Duodenal mucosa (tissue), 2 donors: ENCODE data around the gene DCAF8.
A peak's percentile ranks its signal among the peaks of the same experiment; 100 is the strongest.

ENCODE experiments used
- H3K27ac ChIP-seq: one replicate; pipeline ENCODE4 v1.7.0; 2013; ENCODE audit warnings: low read depth, low read length
- H3K27me3 ChIP-seq, 2 donors: one replicate each; pipeline ENCODE4 v1.7.0; 2013; ENCODE audit warnings: low read length in 2 of 2, control low read depth in 1 of 2; ENCODE audit not compliant: insufficient read depth in 2 of 2, control insufficient read depth in 1 of 2
- H3K36me3 ChIP-seq, 2 donors: one replicate each; pipeline ENCODE4 v1.7.0; 2013; ENCODE audit warnings: low read length in 2 of 2, control low read depth in 1 of 2; ENCODE audit not compliant: insufficient read depth in 2 of 2, control insufficient read depth in 1 of 2
- H3K4me1 ChIP-seq, 2 donors: one replicate each; pipeline ENCODE4 v1.7.0; 2013; ENCODE audit warnings: low read length in 2 of 2, control low read depth in 1 of 2; ENCODE audit not compliant: insufficient read depth in 2 of 2, control insufficient read depth in 1 of 2
- H3K4me3 ChIP-seq, 2 donors: one replicate each; pipeline ENCODE4 v1.7.0; 2013; ENCODE audit warnings: low read length in 2 of 2, low read depth in 1 of 2
- H3K9ac ChIP-seq, 2 donors: one replicate each; pipeline ENCODE4 v1.7.0; 2013; ENCODE audit warnings: low read length in 2 of 2, low read depth in 1 of 2
- H3K9me3 ChIP-seq, 2 donors: one replicate each; pipeline ENCODE4 v1.7.0; 2013; ENCODE audit warnings: low read length in 2 of 2, control low read depth in 1 of 2; ENCODE audit not compliant: control insufficient read depth in 1 of 2

The DCAF8 gene

DNA sequence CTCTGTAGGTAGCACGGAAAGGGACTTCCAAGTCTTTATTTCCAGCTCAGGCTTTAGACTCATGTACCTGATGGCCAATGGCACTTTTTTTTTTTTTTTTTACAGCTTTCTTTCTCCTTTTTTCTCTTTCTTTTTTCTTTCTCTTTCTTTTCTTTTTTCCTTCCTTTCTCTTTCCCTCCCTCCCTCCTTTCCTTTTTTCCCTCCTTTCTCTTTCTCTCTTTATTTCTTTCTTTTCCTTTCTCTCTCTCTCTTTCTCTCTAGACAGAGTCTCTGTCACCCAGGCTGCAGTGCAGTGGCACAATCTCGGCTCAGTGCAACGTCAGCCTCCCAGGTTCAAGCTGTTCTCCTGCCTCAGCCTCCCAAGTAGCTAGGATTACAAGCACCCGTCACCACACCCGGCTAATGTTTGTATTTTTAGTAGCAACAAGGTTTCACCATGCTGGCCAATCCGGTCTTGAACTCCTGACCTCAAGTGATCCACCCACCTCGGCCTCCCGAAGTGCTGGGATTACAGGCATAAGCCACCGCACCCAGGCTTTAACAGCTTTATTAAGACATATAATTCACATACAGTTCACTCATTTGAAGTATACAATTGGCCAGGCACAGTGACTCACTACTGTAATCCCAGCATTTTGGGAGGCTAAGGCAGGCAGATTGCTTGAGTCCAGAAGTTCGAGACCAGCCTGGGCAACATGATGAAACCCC is 5.1 kb upstream of the DCAF8 start:
- Histone ChIP-seq H3K27ac (no peak overlapping the region), H3K36me3 (no peaks in the 10 kb centered on the region), H3K9me3 (no peaks in the 10 kb centered on the region), H3K9ac (no peak overlapping the region), H3K4me1 (peaks cover 0 to 8% of the 10 kb centered on the region in 2 donors), H3K4me3 (no peak overlapping the region), H3K27me3 (no peaks in the 10 kb centered on the region)

DNA sequence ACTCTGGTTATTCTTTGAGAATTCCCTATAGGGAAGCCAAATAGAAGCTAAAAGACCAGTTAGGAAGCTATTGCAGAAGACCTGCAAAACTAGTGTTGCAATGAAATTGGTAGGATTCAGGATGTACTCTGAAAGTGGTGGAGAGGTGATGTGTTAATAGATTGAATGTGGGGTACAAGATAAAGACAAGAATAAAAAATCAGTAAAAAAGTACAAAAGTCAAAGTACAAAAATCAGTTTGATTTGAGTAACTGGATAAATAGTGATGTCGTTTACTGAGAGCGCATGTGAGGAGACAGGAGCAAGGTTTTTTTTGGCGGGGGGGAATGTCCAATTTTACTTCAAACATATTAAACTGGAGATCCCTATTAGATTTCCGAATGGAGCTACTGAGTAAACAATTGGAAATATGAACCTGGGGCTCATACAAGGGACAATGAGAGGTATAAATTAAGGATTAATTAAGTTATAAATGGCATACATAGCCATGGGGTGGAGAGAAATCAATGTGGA is 2.5 kb upstream of the DCAF8 start:
- Histone ChIP-seq H3K27ac (no peak overlapping the region), H3K4me3 (no peak overlapping the region), H3K9ac (no peak overlapping the region), H3K27me3 (no peaks in the 10 kb centered on the region), H3K4me1 (peaks cover 14 to 20% of the 10 kb centered on the region in 2 donors), H3K9me3 (no peaks in the 10 kb centered on the region), H3K36me3 (no peaks in the 10 kb centered on the region)

DNA sequence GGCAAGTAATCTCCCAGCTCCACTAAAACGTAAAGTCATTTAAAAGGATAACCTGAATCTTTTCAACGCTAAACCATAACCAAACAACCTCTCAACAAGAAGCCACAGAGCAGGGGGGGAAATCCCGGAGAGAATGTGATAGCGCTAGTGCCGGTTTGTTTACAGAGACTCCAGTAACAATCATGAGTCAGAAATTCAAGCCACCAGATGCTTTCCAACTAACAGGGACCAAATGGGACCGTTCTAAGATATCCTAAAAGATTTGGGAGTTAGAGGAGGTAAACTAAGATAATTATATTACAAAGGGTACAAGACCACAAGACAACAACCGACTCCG is 825 bp downstream of the DCAF8 start:
- Histone ChIP-seq H3K9ac (peak overlapping the region; percentile 98 to 99), H3K27me3 (no peaks in the 10 kb centered on the region), H3K27ac (peak overlapping the region; percentile 95), H3K4me3 (peak overlapping the region; percentile 97), H3K9me3 (no peaks in the 10 kb centered on the region), H3K36me3 (peaks cover 0 to 4% of the 10 kb centered on the region in 2 donors), H3K4me1 (peaks cover 14 to 20% of the 10 kb centered on the region in 2 donors)

DNA sequence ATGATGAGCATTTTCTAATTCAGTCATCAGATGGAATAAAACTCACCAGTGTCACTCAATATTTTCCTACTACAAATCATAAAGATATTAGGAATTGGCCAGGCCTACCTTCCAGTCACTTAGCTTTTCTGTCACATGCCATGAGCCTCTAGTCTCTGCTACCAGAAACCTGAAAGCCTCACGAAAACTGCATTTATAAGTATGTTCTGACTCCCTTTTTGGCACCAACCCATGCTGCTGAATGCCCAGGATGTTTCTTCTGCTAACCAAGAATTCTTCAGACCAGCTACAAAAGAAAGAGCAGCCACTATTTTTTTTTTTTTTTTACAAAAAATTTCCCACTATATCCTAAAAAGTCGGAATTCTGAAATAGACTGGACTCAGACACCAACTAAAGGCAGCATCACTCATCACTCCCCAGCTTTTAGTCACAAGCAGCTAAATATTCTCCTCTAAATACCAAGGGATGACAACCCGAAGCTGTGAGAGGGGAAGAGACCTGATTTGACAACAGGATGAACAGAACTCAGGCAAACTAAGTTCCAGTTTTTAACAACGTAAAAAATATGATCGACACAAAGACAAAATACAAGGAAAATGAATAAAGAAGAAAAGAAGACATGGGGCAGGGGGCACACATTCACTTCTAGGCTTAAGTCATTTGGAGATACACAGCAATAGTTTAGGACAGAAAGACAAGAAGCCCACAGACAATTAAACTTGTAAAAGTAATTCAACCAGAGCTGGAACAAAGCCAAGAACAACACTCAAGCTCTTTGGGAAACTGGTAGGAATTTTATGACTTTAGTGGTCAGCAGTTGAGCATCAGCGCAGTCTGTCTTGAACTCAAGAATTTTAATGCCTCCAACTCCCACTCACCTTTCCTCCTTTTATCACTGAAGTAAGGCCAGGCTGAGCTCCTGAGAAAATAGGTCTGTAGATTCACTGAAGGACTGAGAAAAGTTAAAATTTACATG is 1.7 kb downstream of the DCAF8 start:
- H3K4me1 ChIP-seq: peaks cover 20% of the 10 kb centered on the region in 2 donors
- H3K9me3 ChIP-seq: no peaks in the 10 kb centered on the region
- no peaks in the 10 kb centered on the region for H3K27me3 ChIP-seq
- peaks cover 0 to 4% of the 10 kb centered on the region in 2 donors for H3K36me3 ChIP-seq
- H3K9ac ChIP-seq: peak overlapping the region; percentile 98 to 99
- peak overlapping the region; percentile 97 for H3K4me3 ChIP-seq
- H3K27ac ChIP-seq: peak overlapping the region; percentile 35

DNA sequence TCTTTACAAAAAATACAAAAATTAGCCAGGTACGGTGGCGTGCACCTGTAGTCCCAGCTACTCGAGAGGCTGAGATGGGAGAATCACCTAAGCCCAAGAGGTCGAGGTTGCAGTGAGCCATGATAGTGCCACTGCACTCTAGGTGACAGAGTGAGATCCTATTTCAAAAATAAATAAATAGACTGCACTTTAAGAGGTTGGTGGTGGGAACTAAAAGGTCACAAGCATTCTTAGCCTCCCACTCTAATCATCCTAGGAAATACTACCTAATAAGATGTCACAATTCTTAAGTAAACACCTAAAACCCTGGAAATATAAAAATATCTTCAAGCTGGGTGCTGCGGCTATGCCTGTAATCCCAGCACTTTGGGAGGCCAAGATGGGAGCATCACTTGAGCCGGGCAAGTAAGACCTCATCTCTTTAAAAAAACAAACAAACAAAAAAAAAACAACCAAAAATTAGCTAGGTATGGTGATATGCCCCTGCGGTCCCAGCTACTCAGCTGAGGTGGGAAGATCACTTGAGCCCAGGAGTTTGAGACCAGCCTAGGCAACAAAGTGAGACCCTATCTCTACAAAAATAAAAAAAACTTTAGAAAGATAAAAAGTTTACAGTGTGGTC is 4.1 kb downstream of the DCAF8 start:
- Histone ChIP-seq H3K27ac (no peak overlapping the region), H3K9ac (no peak overlapping the region), H3K9me3 (no peaks in the 10 kb centered on the region), H3K4me3 (no peak overlapping the region), H3K4me1 (peaks cover 14 to 20% of the 10 kb centered on the region in 2 donors), H3K36me3 (peaks cover 0 to 15% of the 10 kb centered on the region in 2 donors), H3K27me3 (no peaks in the 10 kb centered on the region)

DNA sequence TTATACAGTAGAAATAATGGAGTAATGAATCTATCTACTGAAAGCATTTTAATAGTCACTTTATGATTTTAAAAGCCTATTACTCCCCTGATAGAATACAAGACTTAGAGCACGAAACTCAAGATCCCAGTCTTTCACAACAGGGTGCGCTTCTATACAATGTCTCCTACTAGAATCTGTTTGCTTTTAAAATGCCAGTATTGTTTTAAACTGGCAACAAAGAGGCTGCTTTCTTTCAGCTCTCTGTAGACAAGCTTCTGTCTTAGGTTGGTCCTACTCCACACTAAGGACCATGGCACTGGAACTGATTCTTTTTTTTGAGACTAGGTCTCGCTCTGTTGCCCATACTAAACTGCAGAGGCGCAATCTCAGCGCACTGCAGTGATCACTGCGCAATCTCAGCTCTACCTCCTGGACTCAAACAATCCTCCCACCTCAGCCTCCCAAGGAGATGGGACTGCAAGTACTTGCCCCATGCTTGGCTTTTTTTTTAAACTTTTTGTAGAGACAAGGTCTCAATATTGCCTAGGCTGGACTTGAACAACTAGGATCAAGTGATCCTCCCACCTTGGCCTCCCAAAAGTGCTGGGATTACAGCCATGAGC is 4.8 kb downstream of the DCAF8 start:
- peaks cover 12 to 20% of the 10 kb centered on the region in 2 donors for H3K4me1 ChIP-seq
- H3K9ac ChIP-seq: no peak overlapping the region
- H3K9me3 ChIP-seq: no peaks in the 10 kb centered on the region
- H3K36me3 ChIP-seq: peaks cover 0 to 15% of the 10 kb centered on the region in 2 donors
- H3K27me3 ChIP-seq: no peaks in the 10 kb centered on the region
- no peak overlapping the region for H3K27ac ChIP-seq
- H3K4me3 ChIP-seq: no peak overlapping the region

DNA sequence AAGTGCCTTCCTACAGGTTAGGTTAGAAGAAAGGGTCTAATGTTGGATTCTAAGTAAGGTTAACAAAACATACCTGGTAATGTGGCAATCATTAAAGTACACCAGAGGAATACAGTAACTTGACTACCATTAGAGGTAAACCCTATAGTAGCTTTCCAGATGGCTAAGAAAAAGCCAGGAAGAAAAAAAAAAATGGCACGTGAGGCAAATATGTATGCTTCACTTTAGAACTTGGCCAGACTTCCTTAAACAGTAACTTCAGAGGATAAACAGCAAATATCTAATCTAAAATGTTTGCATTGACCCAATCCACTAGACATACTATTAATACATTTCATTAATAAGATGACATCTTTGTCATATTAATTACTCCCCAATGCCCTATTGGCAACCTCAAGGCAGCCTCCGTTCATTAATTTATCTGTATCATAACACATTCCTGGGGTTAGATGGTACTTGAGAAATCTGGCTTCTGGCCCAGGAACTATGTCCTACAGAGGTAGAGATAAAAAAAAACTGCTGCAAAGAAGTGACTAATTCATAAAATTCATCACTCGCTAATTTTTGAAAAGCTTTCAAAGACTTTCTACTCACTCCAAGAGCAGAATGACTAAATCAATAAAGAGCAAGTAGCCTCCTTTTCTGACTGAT is 5.8 kb downstream of the DCAF8 start:
- Histone ChIP-seq H3K9ac (no peak overlapping the region), H3K4me1 (peaks cover 12 to 20% of the 10 kb centered on the region in 2 donors), H3K36me3 (peaks cover 0 to 15% of the 10 kb centered on the region in 2 donors), H3K27me3 (no peaks in the 10 kb centered on the region), H3K27ac (no peak overlapping the region), H3K9me3 (no peaks in the 10 kb centered on the region), H3K4me3 (no peak overlapping the region)

DNA sequence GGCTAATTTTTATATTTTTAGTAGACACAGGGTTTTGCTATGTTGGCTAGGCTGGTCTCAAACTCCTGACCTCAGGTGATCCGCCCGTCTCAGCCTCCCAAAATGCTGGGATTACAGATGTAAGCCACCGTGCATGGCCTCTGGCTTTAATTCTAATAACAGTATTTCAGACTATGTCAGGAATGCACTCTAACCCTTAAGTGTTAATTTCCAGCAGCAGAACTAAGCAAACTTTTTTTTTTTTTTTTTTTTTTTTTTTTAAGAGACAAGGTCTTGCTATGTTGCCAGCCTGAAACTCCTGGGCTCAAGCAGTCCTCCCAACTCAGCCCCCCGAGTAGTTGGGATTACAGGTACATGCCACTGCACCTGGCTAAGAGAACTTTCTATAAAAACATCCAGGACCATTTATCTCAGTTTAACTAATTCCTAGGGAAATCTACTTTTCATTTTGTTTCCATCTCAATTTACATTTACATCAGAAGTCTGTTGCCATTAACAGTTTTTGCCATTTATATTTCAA is 6.5 kb downstream of the DCAF8 start:
- Histone ChIP-seq H3K36me3 (peaks cover 0 to 15% of the 10 kb centered on the region in 2 donors), H3K9ac (no peak overlapping the region), H3K4me3 (no peak overlapping the region), H3K4me1 (peaks cover 6 to 14% of the 10 kb centered on the region in 2 donors), H3K9me3 (no peaks in the 10 kb centered on the region), H3K27me3 (no peaks in the 10 kb centered on the region), H3K27ac (no peak overlapping the region)
